Activated T-cell treated with anti-CD3 and anti-CD28 coated beads, Interleukin-2, amount 50 U/mL, for 72 hours (primary cell): ENCODE data around the gene GRIK4. TPM values are rescaled to one million over a fixed set of nuclear protein-coding genes. Genes with fewer than 3 reads are reported as not detected.
"Not testable (repeated sequence)": the region's sequence is repeated elsewhere in the genome, so short reads cannot be mapped to it uniquely, and the experiment has no call there.

Source experiments
- ATAC-seq, 2 donors: fragments of 150-1000 bp; cut with Tn5 transposase; replicated peaks in 1 of 2; 2 replicates each; pipeline ENCODE4 v1.10.0; 2021; ENCODE audit warnings: moderate library complexity in 2 of 2, mild to moderate bottlenecking in 1 of 2
- DNase-seq, 2 donors: peaks; one replicate each; pipeline ENCODE4 v3.0.0; 2021 to 2022; ENCODE audit warnings: mixed read lengths in 1 of 2
- H3K27ac Mint-ChIP-seq: one replicate; pipeline ENCODE4 v1.8.0; 2022; ENCODE audit warnings: mild to moderate bottlenecking, moderate library complexity, mixed read lengths
- H3K27me3 Mint-ChIP-seq: one replicate; pipeline ENCODE4 v1.8.0; 2022; ENCODE audit warnings: low read depth, mixed read lengths
- H3K36me3 Mint-ChIP-seq, 2 donors: one replicate each; pipeline ENCODE4 v1.8.0; 2022; ENCODE audit warnings: mixed read lengths in 2 of 2, mild to moderate bottlenecking in 1 of 2; ENCODE audit not compliant: insufficient read depth in 2 of 2
- H3K4me1 Mint-ChIP-seq: one replicate; pipeline ENCODE4 v1.8.0; 2022; ENCODE audit warnings: low read depth, mixed read lengths
- H3K4me3 Mint-ChIP-seq, 2 donors: one replicate each; pipeline ENCODE4 v1.8.0; 2022; ENCODE audit warnings: mild to moderate bottlenecking in 2 of 2, mixed read lengths in 2 of 2, moderate library complexity in 2 of 2
- H3K9me3 Mint-ChIP-seq, 2 donors: one replicate each; pipeline ENCODE4 v1.8.0; 2022; ENCODE audit warnings: mixed read lengths in 2 of 2
- total RNA-seq, 2 donors: library from RNA; stranded (reverse); gene quantifications; one replicate each; pipeline ENCODE4 v1.2.3, GENCODE V29; 2022

The GRIK4 gene
- total RNA-seq, 2 donors from 2014 or later = 0.12 TPM; not detected in 1

- DNase-seq (no peak), ATAC-seq (no peak)
- Mint-ChIP-seq H3K36me3 (no peaks in the 10 kb centered on the region), H3K4me3 (no peak overlapping the region), H3K27ac (no peak overlapping the region), H3K9me3 (no peaks in the 10 kb centered on the region), H3K27me3 (peaks cover 42% of the 10 kb centered on the region), H3K4me1 (no peaks in the 10 kb centered on the region)
Measured at GRCh38 chr11:120568572-120569307, 57.2 kb downstream of the GRIK4 start.

- Mint-ChIP-seq H3K27me3 (peaks cover 40% of the 10 kb centered on the region), H3K4me3 (no peak overlapping the region), H3K36me3 (no peaks in the 10 kb centered on the region), H3K27ac (no peak overlapping the region), H3K9me3 (no peaks in the 10 kb centered on the region), H3K4me1 (no peaks in the 10 kb centered on the region)
- ATAC-seq (no peak), DNase-seq (no peak)
Measured at GRCh38 chr11:120569861-120570260, 58.3 kb downstream of the GRIK4 start.

GRCh38 chr11:120571476-120571875, 59.9 kb downstream of the GRIK4 start:
- peaks cover 38% of the 10 kb centered on the region for H3K27me3 Mint-ChIP-seq
- H3K9me3 Mint-ChIP-seq = no peaks in the 10 kb centered on the region
- H3K36me3 Mint-ChIP-seq = no peaks in the 10 kb centered on the region
- H3K27ac Mint-ChIP-seq = no peak overlapping the region
- no peak overlapping the region for H3K4me3 Mint-ChIP-seq
- no peak for DNase-seq
- H3K4me1 Mint-ChIP-seq = no peaks in the 10 kb centered on the region
- ATAC-seq = no peak

DNA sequence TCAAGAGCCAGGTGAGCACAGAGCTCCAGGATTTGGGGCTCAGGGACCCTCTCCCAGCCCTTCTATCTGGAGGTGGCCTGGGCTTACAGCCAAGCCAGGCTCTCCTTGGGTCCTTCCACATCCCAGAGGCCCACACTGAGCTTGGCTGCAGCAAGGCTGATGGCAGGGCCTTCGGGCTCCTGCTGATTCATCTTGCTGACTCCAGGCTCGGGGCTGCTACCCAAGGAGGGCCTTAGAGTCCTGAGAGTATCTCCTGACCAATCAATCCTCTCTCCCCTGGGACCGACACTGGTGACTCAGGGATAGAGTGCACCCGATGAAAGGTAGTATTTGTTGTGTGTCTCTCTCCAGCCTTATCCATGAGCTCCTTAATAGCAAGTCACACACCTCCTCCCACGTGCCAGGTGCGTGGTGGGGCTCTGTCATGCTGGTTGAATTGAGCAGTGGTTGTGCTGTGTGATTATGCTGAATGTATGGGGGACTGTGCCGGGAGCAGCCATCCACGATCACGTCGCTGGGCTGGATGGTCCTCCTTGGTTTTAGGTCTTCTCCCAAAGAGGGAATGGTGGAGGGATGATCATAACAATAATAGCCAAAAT, 62.3 kb downstream of the GRIK4 start:
- Mint-ChIP-seq H3K9me3 (no peaks in the 10 kb centered on the region), H3K27me3 (peaks cover 38% of the 10 kb centered on the region), H3K27ac (no peak overlapping the region), H3K36me3 (no peaks in the 10 kb centered on the region), H3K4me1 (no peaks in the 10 kb centered on the region), H3K4me3 (no peak overlapping the region)
- DNase-seq (no peak), ATAC-seq (no peak)

DNA sequence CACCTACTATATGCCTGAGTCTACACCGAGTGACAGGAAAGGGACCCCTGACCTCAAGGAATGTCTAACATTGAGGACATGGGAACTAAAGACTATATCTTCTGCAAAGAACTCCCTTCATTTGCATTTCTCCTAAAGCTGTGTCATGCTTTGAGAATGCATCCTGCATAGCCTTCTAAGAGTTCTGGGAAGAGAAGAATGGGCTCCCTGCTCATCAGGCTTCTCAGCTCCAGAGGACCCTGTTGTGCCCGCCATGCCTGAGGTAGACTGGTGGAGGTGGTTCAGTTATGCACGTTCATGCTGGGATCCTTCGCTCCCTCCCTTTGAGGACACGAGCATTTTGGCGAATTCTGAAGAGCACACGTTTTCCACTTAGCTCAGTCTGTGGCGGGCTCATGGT, 63.3 kb downstream of the GRIK4 start:
- H3K4me3 Mint-ChIP-seq = no peak overlapping the region
- no peak for ATAC-seq

GRCh38 chr11:120575461-120575860, 63.9 kb downstream of the GRIK4 start:
- H3K27me3 Mint-ChIP-seq = peaks cover 38% of the 10 kb centered on the region
- DNase-seq = no peak
- H3K27ac Mint-ChIP-seq = no peak overlapping the region
- no peak overlapping the region for H3K4me3 Mint-ChIP-seq
- no peak for ATAC-seq
- no peaks in the 10 kb centered on the region for H3K9me3 Mint-ChIP-seq
- H3K36me3 Mint-ChIP-seq = no peaks in the 10 kb centered on the region
- no peaks in the 10 kb centered on the region for H3K4me1 Mint-ChIP-seq

More for the DNA sequence above, 63.3 kb downstream of the GRIK4 start:
- Mint-ChIP-seq H3K27ac (no peak overlapping the region), H3K9me3 (no peaks in the 10 kb centered on the region), H3K27me3 (peaks cover 38% of the 10 kb centered on the region), H3K36me3 (no peaks in the 10 kb centered on the region), H3K4me1 (no peaks in the 10 kb centered on the region)
- DNase-seq = no peak

DNA sequence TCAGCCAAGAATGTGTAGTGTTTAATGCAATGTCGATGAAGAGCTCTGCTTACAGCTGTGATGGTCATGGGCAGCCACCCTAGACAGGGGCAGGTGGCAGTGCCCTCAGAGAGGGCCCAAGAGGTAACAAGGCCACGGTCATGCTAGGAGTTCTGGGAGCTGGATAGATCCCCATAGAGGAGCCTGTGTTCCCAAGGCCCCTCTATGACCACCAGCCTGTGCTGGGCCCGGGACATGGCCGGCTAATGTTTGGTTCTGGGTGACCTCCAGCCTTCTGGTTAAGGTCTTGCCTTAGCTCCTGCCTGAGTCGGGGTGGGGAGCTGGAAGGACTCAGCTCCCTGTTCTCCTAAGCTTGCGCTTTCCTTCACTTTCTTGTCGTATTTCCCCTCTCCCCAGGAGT, 65.1 kb downstream of the GRIK4 start:
- Mint-ChIP-seq H3K9me3 (no peaks in the 10 kb centered on the region), H3K36me3 (no peaks in the 10 kb centered on the region), H3K27ac (no peak overlapping the region), H3K4me3 (no peak overlapping the region), H3K4me1 (no peaks in the 10 kb centered on the region), H3K27me3 (peaks cover 40% of the 10 kb centered on the region)
- ATAC-seq (no peak), DNase-seq (no peak)

GRCh38 chr11:120577041-120577440, 65.5 kb downstream of the GRIK4 start:
- peaks cover 35% of the 10 kb centered on the region for H3K27me3 Mint-ChIP-seq
- no peak overlapping the region for H3K27ac Mint-ChIP-seq
- no peaks in the 10 kb centered on the region for H3K36me3 Mint-ChIP-seq
- no peak overlapping the region for H3K4me3 Mint-ChIP-seq
- DNase-seq = no peak
- no peaks in the 10 kb centered on the region for H3K4me1 Mint-ChIP-seq
- no peaks in the 10 kb centered on the region for H3K9me3 Mint-ChIP-seq
- no peak for ATAC-seq

- ATAC-seq (no peak), DNase-seq (no peak)
- no peak overlapping the region for H3K4me3 Mint-ChIP-seq
- H3K4me1 Mint-ChIP-seq = no peaks in the 10 kb centered on the region
- H3K27ac Mint-ChIP-seq = no peak overlapping the region
- H3K27me3 Mint-ChIP-seq = peaks cover 29% of the 10 kb centered on the region
- no peaks in the 10 kb centered on the region for H3K36me3 Mint-ChIP-seq
- no peaks in the 10 kb centered on the region for H3K9me3 Mint-ChIP-seq
Measured at GRCh38 chr11:120577624-120578363, 66.2 kb downstream of the GRIK4 start.

GRCh38 chr11:120578596-120579154, 67.1 kb downstream of the GRIK4 start:
- DNase-seq = no peak
- no peak overlapping the region for H3K27ac Mint-ChIP-seq
- H3K4me3 Mint-ChIP-seq = no peak overlapping the region
- ATAC-seq = no peak
- H3K4me1 Mint-ChIP-seq = no peaks in the 10 kb centered on the region
- H3K36me3 Mint-ChIP-seq = no peaks in the 10 kb centered on the region
- peaks cover 0 to 5% of the 10 kb centered on the region in 2 donors for H3K9me3 Mint-ChIP-seq
- peaks cover 23% of the 10 kb centered on the region for H3K27me3 Mint-ChIP-seq

DNA sequence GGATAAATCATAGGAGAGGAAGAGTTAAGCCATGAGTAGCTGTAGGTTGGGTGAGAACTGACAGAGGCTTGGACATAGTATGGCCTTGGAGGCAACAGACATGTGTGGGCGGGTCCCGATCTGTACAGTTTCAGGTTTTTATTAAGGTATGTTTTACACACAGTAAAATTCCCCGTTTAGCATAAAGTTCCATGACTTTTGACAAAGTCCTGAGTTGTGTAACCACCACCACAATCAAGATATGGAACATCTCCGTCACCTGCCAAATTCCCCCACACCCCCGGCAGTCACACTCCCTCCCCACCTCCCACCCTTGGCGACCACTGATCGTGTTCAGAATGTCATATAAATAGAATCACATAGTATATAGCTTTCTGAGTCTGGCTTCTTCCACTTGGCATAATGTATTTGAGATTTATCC, 68.1 kb downstream of the GRIK4 start:
- Mint-ChIP-seq H3K27ac (no peak overlapping the region), H3K36me3 (no peaks in the 10 kb centered on the region), H3K27me3 (peaks cover 23% of the 10 kb centered on the region), H3K4me3 (no peak overlapping the region), H3K4me1 (no peaks in the 10 kb centered on the region), H3K9me3 (peaks cover 4 to 5% of the 10 kb centered on the region in 2 donors)
- no peak for ATAC-seq
- DNase-seq = peak in 1 of 2 donors; percentile 3

DNA sequence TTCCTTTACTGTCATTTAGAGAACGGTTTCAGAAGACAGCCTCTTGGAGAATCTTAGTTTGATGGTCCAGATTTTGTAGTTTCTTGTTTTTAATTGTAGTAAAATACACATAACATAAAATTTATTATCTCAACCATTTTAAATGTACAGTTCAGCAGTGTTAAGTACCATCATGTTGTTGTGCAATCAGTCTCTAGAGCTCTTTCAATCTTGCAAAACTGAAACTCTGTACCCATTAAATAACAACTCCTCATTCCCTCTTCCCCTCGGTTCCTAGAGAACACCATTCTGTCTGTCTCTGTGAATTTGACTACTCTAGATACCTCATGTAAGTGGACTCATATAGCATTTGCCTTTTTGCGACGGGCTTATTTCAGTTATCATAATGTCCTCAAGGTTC, 69.8 kb downstream of the GRIK4 start:
- Mint-ChIP-seq H3K36me3 (no peaks in the 10 kb centered on the region), H3K27me3 (peaks cover 30% of the 10 kb centered on the region), H3K4me3 (no peak overlapping the region), H3K27ac (no peak overlapping the region), H3K4me1 (no peaks in the 10 kb centered on the region), H3K9me3 (peaks cover 4 to 5% of the 10 kb centered on the region in 2 donors)
- no peak for DNase-seq
- ATAC-seq = no peak

- peaks cover 21% of the 10 kb centered on the region for H3K27me3 Mint-ChIP-seq
- not testable (repeated sequence) for H3K9me3 Mint-ChIP-seq, H3K27ac Mint-ChIP-seq
Measured at GRCh38 chr11:120582535-120582934, 71.0 kb downstream of the GRIK4 start.

More at GRCh38 chr11:120582535-120582934, 71.0 kb downstream of the GRIK4 start:
- not testable (repeated sequence) for H3K4me1 Mint-ChIP-seq, H3K4me3 Mint-ChIP-seq, DNase-seq, ATAC-seq, H3K36me3 Mint-ChIP-seq
